Esophagus squamous epithelium (tissue), 4 donors: ENCODE measurements around the gene PSMD13.

Experiments
- POLR2A ChIP-seq, 4 donors: fragments of 450-650 bp; IDR thresholded peaks; one replicate each; pipeline ENCODE4 v1.6.1; 2017; ENCODE audit warnings: antibody characterized with exemption in 4 of 4, mild to moderate bottlenecking in 4 of 4, moderate library complexity in 3 of 4
- TF ChIP-seq, protein P1 (sequence below), 6 experiments: fragments of 450-650 bp in 4 of 6; fragments of 200-600 bp in 2 of 6; sonication (generic) in 2 of 6; IDR thresholded peaks; one replicate each; pipeline ENCODE4 v1.5.1; 2016 to 2019; ENCODE audit warnings: antibody characterized with exemption in 6 of 6, mild to moderate bottlenecking in 4 of 6, moderate library complexity in 4 of 6

DNA sequence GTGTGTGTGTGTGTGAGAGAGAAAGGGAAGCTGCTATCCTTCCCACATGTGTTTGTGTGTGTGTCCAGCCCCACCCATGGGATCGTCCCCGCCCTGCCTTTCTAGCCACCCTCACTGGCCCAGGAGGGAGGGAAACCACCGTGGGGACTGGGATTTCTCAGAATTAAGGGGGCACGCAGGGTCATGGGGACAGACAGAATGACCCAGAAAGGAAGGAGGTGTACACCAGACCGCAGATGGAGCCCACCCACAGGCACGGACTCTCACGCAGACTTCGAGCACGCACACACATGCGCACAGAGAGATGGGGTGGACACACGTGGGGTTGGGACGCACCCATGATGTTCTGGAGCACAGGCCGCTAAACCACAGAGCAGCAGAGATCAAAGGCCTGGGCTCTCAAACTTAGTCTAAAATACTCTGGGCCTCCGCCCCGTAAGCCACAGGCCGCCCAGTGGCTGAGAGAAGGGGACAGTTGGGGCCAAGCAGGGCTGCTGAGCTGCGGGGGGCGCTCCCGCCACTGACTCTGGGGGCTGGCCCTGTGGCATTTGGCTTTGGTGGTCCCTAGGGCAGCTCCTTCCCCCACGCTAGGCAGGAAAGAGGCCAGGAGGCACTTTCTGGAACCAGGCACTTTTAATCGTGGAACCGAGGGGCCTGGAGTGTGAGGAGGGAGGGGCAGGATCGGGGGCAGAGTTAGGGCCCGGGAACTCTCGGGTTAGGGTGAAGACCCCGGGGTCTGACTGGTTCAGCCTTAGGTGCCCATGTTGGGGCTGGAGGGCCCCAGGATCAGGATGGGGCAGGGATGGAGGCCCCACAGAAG lies 61.0 kb downstream of the PSMD13 start:
- TF ChIP-seq, protein P1, sequence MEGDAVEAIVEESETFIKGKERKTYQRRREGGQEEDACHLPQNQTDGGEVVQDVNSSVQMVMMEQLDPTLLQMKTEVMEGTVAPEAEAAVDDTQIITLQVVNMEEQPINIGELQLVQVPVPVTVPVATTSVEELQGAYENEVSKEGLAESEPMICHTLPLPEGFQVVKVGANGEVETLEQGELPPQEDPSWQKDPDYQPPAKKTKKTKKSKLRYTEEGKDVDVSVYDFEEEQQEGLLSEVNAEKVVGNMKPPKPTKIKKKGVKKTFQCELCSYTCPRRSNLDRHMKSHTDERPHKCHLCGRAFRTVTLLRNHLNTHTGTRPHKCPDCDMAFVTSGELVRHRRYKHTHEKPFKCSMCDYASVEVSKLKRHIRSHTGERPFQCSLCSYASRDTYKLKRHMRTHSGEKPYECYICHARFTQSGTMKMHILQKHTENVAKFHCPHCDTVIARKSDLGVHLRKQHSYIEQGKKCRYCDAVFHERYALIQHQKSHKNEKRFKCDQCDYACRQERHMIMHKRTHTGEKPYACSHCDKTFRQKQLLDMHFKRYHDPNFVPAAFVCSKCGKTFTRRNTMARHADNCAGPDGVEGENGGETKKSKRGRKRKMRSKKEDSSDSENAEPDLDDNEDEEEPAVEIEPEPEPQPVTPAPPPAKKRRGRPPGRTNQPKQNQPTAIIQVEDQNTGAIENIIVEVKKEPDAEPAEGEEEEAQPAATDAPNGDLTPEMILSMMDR (IDR thresholded peaks at IDR 0.05): no peak
- no peak for TF ChIP-seq POLR2A (IDR thresholded peaks at IDR 0.05)
